H9 (cell line): ENCODE data around the gene NFIL3. TPM values are rescaled to one million over a fixed set of nuclear protein-coding genes. Genes with fewer than 3 reads are reported as not detected.

ENCODE experiments used
- DNase-seq: peaks from one replicate; pipeline ENCODE4 v3.0.0-alpha.2; 2017
- H2AFZ ChIP-seq: one replicate; pipeline ENCODE4 v1.6.1; 2013; ENCODE audit warnings: mild to moderate bottlenecking, low read length, control low read depth, moderate library complexity
- H2AK5ac ChIP-seq: 2 replicates; pipeline ENCODE4 v1.6.1; 2013; ENCODE audit warnings: low read length, control low read depth, mixed read lengths; ENCODE audit not compliant: insufficient read length
- H2BK120ac ChIP-seq: one replicate; pipeline ENCODE4 v1.6.1; 2013; ENCODE audit warnings: low read depth, mild to moderate bottlenecking, low read length, control low read depth, inconsistent platforms; ENCODE audit not compliant: poor library complexity, severe bottlenecking
- H2BK12ac ChIP-seq: 2 replicates; pipeline ENCODE4 v1.6.1; 2013; ENCODE audit warnings: low read length, control low read depth, mixed read lengths, low read depth; ENCODE audit not compliant: insufficient read length
- H2BK15ac ChIP-seq: 2 replicates; pipeline ENCODE4 v1.6.1; 2013; ENCODE audit warnings: low read depth, low read length, control low read depth
- H2BK20ac ChIP-seq: one replicate; pipeline ENCODE4 v1.6.1; 2013; ENCODE audit warnings: low read depth, mild to moderate bottlenecking, low read length, control low read depth, inconsistent platforms; ENCODE audit not compliant: poor library complexity, severe bottlenecking
- H2BK5ac ChIP-seq: 2 replicates; pipeline ENCODE4 v1.6.1; 2013; ENCODE audit warnings: low read length, control low read depth, mixed read lengths; ENCODE audit not compliant: insufficient read length
- H3K14ac ChIP-seq: 2 replicates; pipeline ENCODE4 v1.6.1; 2013; ENCODE audit warnings: low read length, control low read depth; ENCODE audit not compliant: insufficient read depth
- H3K18ac ChIP-seq: 2 replicates; pipeline ENCODE4 v1.6.1; 2013; ENCODE audit warnings: low read depth, mild to moderate bottlenecking, mixed read lengths, low read length, control low read depth; ENCODE audit not compliant: insufficient read length
- H3K23ac ChIP-seq: 2 replicates; pipeline ENCODE4 v1.6.1; 2013; ENCODE audit warnings: low read length, control low read depth, mixed read lengths, low read depth; ENCODE audit not compliant: insufficient read length
- H3K23me2 ChIP-seq: 2 replicates; pipeline ENCODE4 v1.6.1; 2013; ENCODE audit warnings: low read depth, mild to moderate bottlenecking, mixed read lengths, low read length, control low read depth; ENCODE audit not compliant: insufficient read length, poor library complexity, severe bottlenecking
- H3K27ac ChIP-seq: 2 replicates; pipeline ENCODE4 v1.5.1; 2013; ENCODE audit warnings: low read length, control low read depth, mixed read lengths, low read depth; ENCODE audit not compliant: insufficient read length
- H3K27me3 ChIP-seq: 2 replicates; pipeline ENCODE4 v1.6.1; 2013; ENCODE audit warnings: low read length, control low read depth, inconsistent platforms; ENCODE audit not compliant: insufficient read depth
- H3K4ac ChIP-seq: 2 replicates; pipeline ENCODE4 v1.6.1; 2013; ENCODE audit warnings: low read depth, mild to moderate bottlenecking, control low read depth, inconsistent platforms, low read length, moderate library complexity
- H3K4me1 ChIP-seq: 2 replicates; pipeline ENCODE4 v1.6.1; 2013; ENCODE audit warnings: low read length, control low read depth, inconsistent platforms; ENCODE audit not compliant: insufficient read depth
- H3K4me2 ChIP-seq: 2 replicates; pipeline ENCODE4 v1.6.1; 2013; ENCODE audit warnings: low read length, control low read depth, mixed read lengths; ENCODE audit not compliant: insufficient read length, insufficient read depth
- H3K56ac ChIP-seq: 2 replicates; pipeline ENCODE4 v1.6.1; 2013; ENCODE audit warnings: low read depth, mild to moderate bottlenecking, mixed read lengths, low read length, control low read depth; ENCODE audit not compliant: insufficient read length
- H3K79me1 ChIP-seq: 2 replicates; pipeline ENCODE4 v1.6.1; 2013; ENCODE audit warnings: low read depth, mild to moderate bottlenecking, moderate library complexity, low read length, control low read depth, inconsistent platforms; ENCODE audit not compliant: insufficient read depth, poor library complexity, severe bottlenecking
- H3K79me2 ChIP-seq: 2 replicates; pipeline ENCODE4 v1.6.1; 2013; ENCODE audit warnings: low read length, control low read depth, inconsistent platforms; ENCODE audit not compliant: insufficient read depth
- H3K9ac ChIP-seq: 2 replicates; pipeline ENCODE4 v1.6.1; 2013; ENCODE audit warnings: low read length, control low read depth, mixed read lengths; ENCODE audit not compliant: insufficient read length; ENCODE audit errors: extremely low read depth
- H3K9me3 ChIP-seq: one replicate; pipeline ENCODE4 v1.6.1; 2013; ENCODE audit warnings: low read depth, low read length, inconsistent platforms; ENCODE audit not compliant: control insufficient read depth
- H3T11ph ChIP-seq: one replicate; pipeline ENCODE4 v1.6.1; 2013; ENCODE audit warnings: mild to moderate bottlenecking, low read length, control low read depth, inconsistent platforms
- H4K20me1 ChIP-seq: one replicate; pipeline ENCODE4 v1.6.1; 2013; ENCODE audit not compliant: control insufficient read depth, insufficient read length, insufficient read depth
- H4K5ac ChIP-seq: 2 replicates; pipeline ENCODE4 v1.6.1; 2013; ENCODE audit warnings: low read depth, mild to moderate bottlenecking, mixed read lengths, low read length, control low read depth; ENCODE audit not compliant: insufficient read length
- H4K8ac ChIP-seq: replicated peaks from 2 replicates; pipeline ENCODE4 v1.6.1; 2013; ENCODE audit warnings: low read length, control low read depth, mixed read lengths, low read depth; ENCODE audit not compliant: insufficient read length
- H4K91ac ChIP-seq: 2 replicates; pipeline ENCODE4 v1.6.1; 2013; ENCODE audit warnings: low read depth, mild to moderate bottlenecking, moderate library complexity, mixed read lengths, low read length, control low read depth; ENCODE audit not compliant: insufficient read length
- H3K27ac Mint-ChIP-seq, 3 experiments: 2 replicates in 2 of 3; 3 replicates in 1 of 3; pipeline ENCODE4 v1.8.0; 2020 to 2021; ENCODE audit warnings: mixed read lengths in 3 of 3, mild to moderate bottlenecking in 1 of 3, moderate library complexity in 1 of 3
- H3K27me3 Mint-ChIP-seq: 2 replicates; pipeline ENCODE4 v1.8.0; 2021; ENCODE audit warnings: low read depth, mild to moderate bottlenecking, moderate library complexity, mixed read lengths
- H3K36me3 Mint-ChIP-seq, 3 experiments: 2 replicates in 2 of 3; 3 replicates in 1 of 3; pipeline ENCODE4 v1.8.0; 2020 to 2021; ENCODE audit warnings: low read depth in 3 of 3, mixed read lengths in 3 of 3; ENCODE audit not compliant: insufficient read depth in 1 of 3
- H3K4me1 Mint-ChIP-seq, 2 experiments: 2 replicates each; pipeline ENCODE4 v1.8.0; 2020; ENCODE audit warnings: mixed read lengths in 2 of 2
- H3K4me3 Mint-ChIP-seq, 2 experiments: 2 replicates in 1 of 2; 3 replicates in 1 of 2; pipeline ENCODE4 v1.8.0; 2020 to 2021; ENCODE audit warnings: mild to moderate bottlenecking in 2 of 2, mixed read lengths in 2 of 2, moderate library complexity in 1 of 2
- H3K9me3 Mint-ChIP-seq, 2 experiments: 2 replicates in 1 of 2; 3 replicates in 1 of 2; pipeline ENCODE4 v1.8.0; 2020; ENCODE audit warnings: mild to moderate bottlenecking in 2 of 2, mixed read lengths in 2 of 2, moderate library complexity in 1 of 2
- WGBS: extraction: QIAGEN DNeasy Blood & Tissue Kit; methylation state at CpG from one replicate; pipeline ENCODE4 v1.1.7; 2013; ENCODE audit warnings: missing lambda C conversion rate, low lambda C conversion rate, mixed read lengths; ENCODE audit not compliant: insufficient read length; ENCODE audit errors: extremely low coverage; 5-methylcytosine and 5-hydroxymethylcytosine counted together
- total RNA-seq: library from RNA; stranded (reverse); gene quantifications from 2 replicates; pipeline ENCODE4 v1.2.1, GENCODE V29; 2021
- TF ChIP-seq, protein P1 (sequence below): fragments of 200-600 bp; sonication (generic); conservative IDR thresholded peaks from 3 replicates; pipeline ENCODE4 v1.8.0; 2021; ENCODE audit warnings: antibody characterized with exemption, mild to moderate bottlenecking

The NFIL3 gene
- total RNA-seq, 1 experiment from 2014 or later, result 8.4 TPM

GRCh38 chr9:91445135-91445534, 21.5 kb upstream of the NFIL3 start:
- Histone ChIP-seq H2BK20ac (no peak overlapping the region), H3K79me2 (no peaks in the 10 kb centered on the region), H3K27ac (no peak overlapping the region), H3K27me3 (no peaks in the 10 kb centered on the region), H4K5ac (no peak overlapping the region), H3K9ac (no peak overlapping the region), H3K18ac (no peak overlapping the region), H3K4me2 (no peak overlapping the region), H3K4ac (no peak overlapping the region), H3K14ac (no peak overlapping the region; the same call in 1 of the 2 replicates), H2AFZ (no peak overlapping the region), H2BK5ac (no peak overlapping the region), H4K8ac (no peak overlapping the region), H2BK15ac (no peak overlapping the region), H3K56ac (no peak overlapping the region), H2BK12ac (no peak overlapping the region), H3K4me1 (no peaks in the 10 kb centered on the region), H2BK120ac (no peak overlapping the region), H4K91ac (no peak overlapping the region), H3K23me2 (no peaks in the 10 kb centered on the region), H3K79me1 (no peaks in the 10 kb centered on the region), H3K23ac (no peak overlapping the region), H3K9me3 (no peaks in the 10 kb centered on the region), H3T11ph (no peak overlapping the region), H2AK5ac (no peak overlapping the region), H4K20me1 (no peaks in the 10 kb centered on the region)
- peaks cover 4 to 10% of the 10 kb centered on the region in 2 experiments for H3K4me1 Mint-ChIP-seq
- no peak for DNase-seq
- TF ChIP-seq, protein P1, sequence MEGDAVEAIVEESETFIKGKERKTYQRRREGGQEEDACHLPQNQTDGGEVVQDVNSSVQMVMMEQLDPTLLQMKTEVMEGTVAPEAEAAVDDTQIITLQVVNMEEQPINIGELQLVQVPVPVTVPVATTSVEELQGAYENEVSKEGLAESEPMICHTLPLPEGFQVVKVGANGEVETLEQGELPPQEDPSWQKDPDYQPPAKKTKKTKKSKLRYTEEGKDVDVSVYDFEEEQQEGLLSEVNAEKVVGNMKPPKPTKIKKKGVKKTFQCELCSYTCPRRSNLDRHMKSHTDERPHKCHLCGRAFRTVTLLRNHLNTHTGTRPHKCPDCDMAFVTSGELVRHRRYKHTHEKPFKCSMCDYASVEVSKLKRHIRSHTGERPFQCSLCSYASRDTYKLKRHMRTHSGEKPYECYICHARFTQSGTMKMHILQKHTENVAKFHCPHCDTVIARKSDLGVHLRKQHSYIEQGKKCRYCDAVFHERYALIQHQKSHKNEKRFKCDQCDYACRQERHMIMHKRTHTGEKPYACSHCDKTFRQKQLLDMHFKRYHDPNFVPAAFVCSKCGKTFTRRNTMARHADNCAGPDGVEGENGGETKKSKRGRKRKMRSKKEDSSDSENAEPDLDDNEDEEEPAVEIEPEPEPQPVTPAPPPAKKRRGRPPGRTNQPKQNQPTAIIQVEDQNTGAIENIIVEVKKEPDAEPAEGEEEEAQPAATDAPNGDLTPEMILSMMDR, result no peak
- H3K36me3 Mint-ChIP-seq, result peaks cover 0 to 8% (median 2%) of the 10 kb centered on the region in 3 experiments; a peak in 3 of 7 replicates
- WGBS, result no CpG with 5 or more reads among the region's 1 CpG
- no peak overlapping the region for H3K27ac Mint-ChIP-seq
- no peak overlapping the region for H3K4me3 Mint-ChIP-seq
- peaks cover 3 to 8% of the 10 kb centered on the region in 2 experiments; a peak in 4 of 5 replicates for H3K9me3 Mint-ChIP-seq
- peaks cover 2% of the 10 kb centered on the region for H3K27me3 Mint-ChIP-seq
